ENCODE data around the gene MCUR1. TPM values are rescaled to one million over a fixed set of nuclear protein-coding genes. Genes with fewer than 3 reads are reported as not detected.
"Not testable (repeated sequence)": the region's sequence is repeated elsewhere in the genome, so short reads cannot be mapped to it uniquely, and the experiment has no call there.

The MCUR1 gene
- total RNA-seq, 6 experiments from 2014 or later, result 17.5 to 25.5 (median 22.4) TPM

DNA sequence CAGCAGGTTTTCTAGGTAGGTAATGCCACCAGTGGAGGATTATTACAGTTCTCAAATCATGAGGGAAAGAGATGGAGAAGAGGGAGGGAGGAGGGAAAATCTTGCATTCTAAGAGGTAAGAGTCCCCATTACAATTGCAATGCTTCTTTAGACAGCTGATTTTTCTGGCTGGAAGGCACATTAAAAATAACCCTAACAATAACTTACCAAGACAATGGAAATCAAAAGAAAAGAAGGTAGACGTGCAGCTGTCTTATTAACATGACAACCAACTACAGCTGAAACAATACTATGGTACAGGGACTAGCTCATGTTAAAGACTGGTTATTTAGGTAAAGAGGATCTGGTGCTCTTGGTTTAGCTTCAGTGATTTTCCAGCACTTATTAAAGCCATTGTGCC is 24.6 kb downstream of the MCUR1 start:
- peaks cover 11% of the 10 kb centered on the region for H3K36me3 Mint-ChIP-seq (ENCODE audit: low read depth)
- DNase-seq, result no peak
- TF ChIP-seq, protein P1, sequence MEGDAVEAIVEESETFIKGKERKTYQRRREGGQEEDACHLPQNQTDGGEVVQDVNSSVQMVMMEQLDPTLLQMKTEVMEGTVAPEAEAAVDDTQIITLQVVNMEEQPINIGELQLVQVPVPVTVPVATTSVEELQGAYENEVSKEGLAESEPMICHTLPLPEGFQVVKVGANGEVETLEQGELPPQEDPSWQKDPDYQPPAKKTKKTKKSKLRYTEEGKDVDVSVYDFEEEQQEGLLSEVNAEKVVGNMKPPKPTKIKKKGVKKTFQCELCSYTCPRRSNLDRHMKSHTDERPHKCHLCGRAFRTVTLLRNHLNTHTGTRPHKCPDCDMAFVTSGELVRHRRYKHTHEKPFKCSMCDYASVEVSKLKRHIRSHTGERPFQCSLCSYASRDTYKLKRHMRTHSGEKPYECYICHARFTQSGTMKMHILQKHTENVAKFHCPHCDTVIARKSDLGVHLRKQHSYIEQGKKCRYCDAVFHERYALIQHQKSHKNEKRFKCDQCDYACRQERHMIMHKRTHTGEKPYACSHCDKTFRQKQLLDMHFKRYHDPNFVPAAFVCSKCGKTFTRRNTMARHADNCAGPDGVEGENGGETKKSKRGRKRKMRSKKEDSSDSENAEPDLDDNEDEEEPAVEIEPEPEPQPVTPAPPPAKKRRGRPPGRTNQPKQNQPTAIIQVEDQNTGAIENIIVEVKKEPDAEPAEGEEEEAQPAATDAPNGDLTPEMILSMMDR (IDR thresholded peaks at IDR 0.05), result no peak
- H3K4me1 Mint-ChIP-seq (ENCODE audit: low read depth), result peaks cover 23% of the 10 kb centered on the region
- H3K4me3 Mint-ChIP-seq, result no peak overlapping the region
- peaks cover 3% of the 10 kb centered on the region; the same call in 1 of the 2 replicates for H3K27me3 Mint-ChIP-seq (ENCODE audit: insufficient read depth)
- no peak overlapping the region for H3K27ac Mint-ChIP-seq
- no peaks in the 10 kb centered on the region for H3K9me3 Mint-ChIP-seq

DNA sequence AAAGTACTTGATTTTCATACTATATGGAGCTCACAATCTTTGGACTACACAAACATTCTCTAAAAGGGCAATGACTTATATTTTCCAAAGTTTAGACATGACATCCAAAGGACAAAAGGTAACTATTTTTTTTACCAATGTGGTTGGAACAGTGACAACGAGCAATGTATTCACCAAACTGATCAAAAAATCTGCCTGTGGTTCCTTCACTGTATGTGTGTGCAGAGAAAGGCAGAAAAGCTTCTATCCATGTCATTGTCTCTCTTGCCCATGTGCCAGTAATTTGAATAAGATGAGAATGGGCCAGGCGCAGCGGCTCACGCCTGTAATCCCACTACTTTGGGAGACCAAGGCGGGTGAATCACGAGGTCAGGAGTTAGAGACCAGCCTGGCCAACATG is 25.5 kb downstream of the MCUR1 start:
- Mint-ChIP-seq H3K27ac (no peak overlapping the region), H3K36me3 (ENCODE audit: low read depth) (peaks cover 11% of the 10 kb centered on the region), H3K27me3 (ENCODE audit: insufficient read depth) (no peaks in the 10 kb centered on the region), H3K4me3 (no peak overlapping the region), H3K4me1 (ENCODE audit: low read depth) (peaks cover 14% of the 10 kb centered on the region), H3K9me3 (no peaks in the 10 kb centered on the region)
- TF ChIP-seq, protein P1 (IDR thresholded peaks at IDR 0.05), result no peak
- DNase-seq, result no peak

DNA sequence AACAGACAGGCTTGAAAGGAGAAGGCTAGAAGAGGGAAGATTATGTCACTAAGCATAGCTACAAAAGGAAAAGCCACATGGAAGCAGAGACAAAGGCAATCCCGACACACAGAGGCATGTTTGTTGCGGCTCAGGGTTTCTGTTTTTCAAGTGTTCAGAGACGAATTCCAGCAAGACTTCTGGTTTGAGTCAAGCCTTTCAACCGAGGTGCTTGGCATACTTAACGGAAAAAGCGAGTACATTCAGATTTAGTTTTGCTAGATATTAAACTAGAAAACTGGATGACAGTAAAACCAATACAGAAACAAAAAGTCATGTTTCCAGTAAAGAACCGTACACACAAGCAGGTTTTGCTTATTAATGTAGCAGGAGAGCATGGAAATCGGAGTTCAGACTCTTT is 27.2 kb downstream of the MCUR1 start:
- H3K36me3 Mint-ChIP-seq (ENCODE audit: low read depth), result peaks cover 11% of the 10 kb centered on the region
- H3K4me3 Mint-ChIP-seq, result peak overlapping the region; percentile 25; the same call in 1 of the 2 replicates
- H3K27ac Mint-ChIP-seq, result peak overlapping the region; percentile 25; the same call in 1 of the 2 replicates
- DNase-seq, result peak; percentile 6
- H3K9me3 Mint-ChIP-seq, result no peaks in the 10 kb centered on the region
- TF ChIP-seq, protein P1 (IDR thresholded peaks at IDR 0.05), result no peak
- peaks cover 9% of the 10 kb centered on the region; the same call in 1 of the 2 replicates for H3K4me1 Mint-ChIP-seq (ENCODE audit: low read depth)
- no peaks in the 10 kb centered on the region for H3K27me3 Mint-ChIP-seq (ENCODE audit: insufficient read depth)

DNA sequence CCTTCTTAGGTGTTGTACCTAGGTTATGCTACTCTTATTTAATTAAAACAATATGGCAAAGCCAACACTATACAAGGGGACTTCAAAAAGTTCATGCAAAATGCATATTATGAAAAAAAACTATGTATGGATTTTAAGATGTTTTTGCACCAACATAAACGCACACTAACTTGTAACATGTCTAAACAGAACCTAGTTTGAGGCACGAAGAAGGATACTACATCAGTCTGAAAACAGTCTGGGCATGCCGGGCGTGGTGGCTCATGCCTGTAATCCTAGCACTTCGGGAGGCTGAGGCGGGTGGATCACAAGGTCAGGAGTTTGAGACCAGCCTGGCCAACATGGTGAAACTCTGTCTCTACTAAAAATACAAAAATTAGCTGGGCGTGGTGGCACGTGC is 34.2 kb downstream of the MCUR1 start:
- not testable (repeated sequence) for H3K4me3 Mint-ChIP-seq; H3K27me3 Mint-ChIP-seq (ENCODE audit: insufficient read depth); H3K36me3 Mint-ChIP-seq (ENCODE audit: low read depth); H3K27ac Mint-ChIP-seq; H3K4me1 Mint-ChIP-seq (ENCODE audit: low read depth); DNase-seq; H3K9me3 Mint-ChIP-seq

DNA sequence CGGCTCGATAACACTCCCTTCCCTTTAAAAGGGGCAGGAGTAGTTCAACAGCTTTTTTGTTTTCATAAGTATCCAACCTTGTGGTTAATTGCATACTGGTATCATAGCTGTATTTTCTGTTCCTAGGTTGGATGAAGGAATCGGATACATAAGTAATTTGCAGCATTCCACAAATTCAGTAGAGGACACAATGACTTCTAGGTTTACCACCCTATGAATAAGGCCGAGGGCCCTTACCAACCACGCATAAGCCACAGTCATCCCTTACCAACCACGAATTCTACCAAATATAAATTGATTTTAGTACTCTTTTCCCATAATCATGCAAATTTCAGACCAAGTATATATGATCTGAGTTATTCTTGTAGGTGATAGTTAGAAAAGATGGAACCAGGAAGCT is 36.3 kb downstream of the MCUR1 start:
- Mint-ChIP-seq H3K27ac (no peak overlapping the region), H3K4me3 (no peak overlapping the region), H3K9me3 (no peaks in the 10 kb centered on the region), H3K36me3 (ENCODE audit: low read depth) (no peaks in the 10 kb centered on the region), H3K4me1 (ENCODE audit: low read depth) (no peaks in the 10 kb centered on the region), H3K27me3 (ENCODE audit: insufficient read depth) (peaks cover 4% of the 10 kb centered on the region)
- no peak for DNase-seq
- TF ChIP-seq, protein P1 (IDR thresholded peaks at IDR 0.05), result no peak

DNA sequence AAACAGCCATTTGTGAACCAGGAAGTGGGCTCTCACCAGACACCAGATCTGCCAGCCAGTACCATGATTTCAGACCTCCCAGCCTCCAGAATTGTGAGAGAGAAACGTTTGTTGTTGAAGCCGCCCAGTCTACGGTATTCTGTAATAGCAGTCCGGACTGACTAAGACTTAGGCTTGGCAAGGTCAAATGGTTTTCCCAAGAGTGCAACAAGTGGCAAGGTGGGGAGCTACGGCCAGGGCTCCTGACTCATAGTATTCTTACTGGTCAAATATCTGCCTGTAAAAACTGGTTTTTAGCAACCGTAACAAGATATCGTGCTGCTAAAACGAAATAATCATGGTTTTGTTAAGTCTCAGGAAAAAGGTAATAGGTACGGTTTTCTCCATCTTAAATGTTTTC is 37.8 kb downstream of the MCUR1 start:
- TF ChIP-seq, protein P1 (IDR thresholded peaks at IDR 0.05), result no peak
- Mint-ChIP-seq H3K4me3 (no peak overlapping the region), H3K27ac (no peak overlapping the region), H3K36me3 (ENCODE audit: low read depth) (no peaks in the 10 kb centered on the region), H3K4me1 (ENCODE audit: low read depth) (no peaks in the 10 kb centered on the region), H3K27me3 (ENCODE audit: insufficient read depth) (peaks cover 4% of the 10 kb centered on the region), H3K9me3 (no peaks in the 10 kb centered on the region)
- no peak for DNase-seq

DNA sequence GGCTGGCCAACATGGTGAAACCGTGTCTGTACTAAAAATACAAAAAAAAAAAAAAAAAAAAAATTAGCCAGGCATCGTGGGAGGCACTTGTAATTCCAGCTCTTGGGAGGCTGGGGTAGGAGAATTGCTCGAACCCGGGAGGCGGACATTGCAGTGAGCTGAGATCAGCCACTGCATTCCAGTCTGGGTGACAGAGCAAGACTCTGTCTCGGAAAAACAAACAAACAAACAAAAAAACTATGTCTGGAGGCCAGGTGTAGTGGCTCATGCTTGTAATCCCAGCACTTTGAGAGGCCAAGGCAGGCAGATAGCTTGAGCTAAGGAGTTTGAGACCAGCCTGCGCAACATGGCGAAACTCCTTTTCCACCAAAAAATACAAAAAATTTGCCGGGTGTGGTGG is 38.9 kb downstream of the MCUR1 start:
- not testable (repeated sequence) for H3K36me3 Mint-ChIP-seq (ENCODE audit: low read depth); H3K27me3 Mint-ChIP-seq (ENCODE audit: insufficient read depth); H3K9me3 Mint-ChIP-seq; DNase-seq; H3K4me3 Mint-ChIP-seq; H3K4me1 Mint-ChIP-seq (ENCODE audit: low read depth); H3K27ac Mint-ChIP-seq

DNA sequence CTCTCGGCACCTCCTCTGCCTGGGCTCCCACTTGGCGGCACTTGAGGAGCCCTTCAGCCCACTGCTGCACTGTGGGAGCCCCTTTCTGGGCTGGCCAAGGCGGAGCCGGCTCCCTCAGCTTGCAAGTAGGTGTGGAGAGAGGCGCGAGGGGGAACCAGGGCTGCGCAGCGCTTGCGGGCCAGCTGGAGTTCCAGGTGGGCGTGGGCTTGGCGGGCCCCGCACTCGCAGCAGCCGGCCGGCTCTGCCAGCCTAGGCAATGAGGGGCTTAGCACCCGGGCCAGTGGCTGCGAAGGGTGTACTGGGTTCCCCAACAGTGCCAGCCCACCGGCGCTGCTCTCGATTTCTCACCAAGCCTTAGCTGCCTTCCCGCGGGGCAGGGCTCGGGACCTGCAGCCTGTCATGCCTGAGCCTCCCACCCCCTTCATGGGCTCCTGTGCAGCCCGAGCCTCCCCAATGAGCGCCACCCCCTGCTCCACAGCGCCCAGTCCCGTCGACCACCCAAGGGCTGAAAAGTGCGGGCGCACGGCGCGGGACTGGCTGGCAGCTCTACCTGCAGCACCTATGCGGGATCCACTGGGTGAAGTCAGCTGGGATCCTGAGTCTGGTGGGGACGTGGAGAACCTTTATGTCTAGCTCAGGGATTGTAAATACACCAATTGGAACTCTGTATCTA is 41.9 kb downstream of the MCUR1 start:
- not testable (repeated sequence) for H3K4me3 Mint-ChIP-seq; H3K36me3 Mint-ChIP-seq (ENCODE audit: low read depth); H3K27me3 Mint-ChIP-seq (ENCODE audit: insufficient read depth); H3K27ac Mint-ChIP-seq; DNase-seq; H3K9me3 Mint-ChIP-seq; H3K4me1 Mint-ChIP-seq (ENCODE audit: low read depth)

Data from HFFc6 (cell line).